Pons (tissue), 1 donor: ENCODE data around the gene CD109.
A peak's percentile ranks its signal among the peaks of the same experiment; 100 is the strongest.
"Not testable (repeated sequence)": the region's sequence is repeated elsewhere in the genome, so short reads cannot be mapped to it uniquely, and the experiment has no call there.

Experiments
- DNase-seq: peaks from one replicate; pipeline ENCODE4 v3.0.0-alpha.2; 2016; ENCODE audit warnings: low spot score

CD109 gene

GRCh38 chr6:73791336-73791735 is 95.3 kb downstream of the CD109 start:
- no peak for DNase-seq

GRCh38 chr6:73792738-73793137 is 96.7 kb downstream of the CD109 start:
- DNase-seq = no peak

- DNase-seq = no peak
These were observed 100.9 kb downstream of the CD109 start for GRCh38 chr6:73796881-73797280.

GRCh38 chr6:73797861-73798260 is 101.9 kb downstream of the CD109 start:
- no peak for DNase-seq

DNA sequence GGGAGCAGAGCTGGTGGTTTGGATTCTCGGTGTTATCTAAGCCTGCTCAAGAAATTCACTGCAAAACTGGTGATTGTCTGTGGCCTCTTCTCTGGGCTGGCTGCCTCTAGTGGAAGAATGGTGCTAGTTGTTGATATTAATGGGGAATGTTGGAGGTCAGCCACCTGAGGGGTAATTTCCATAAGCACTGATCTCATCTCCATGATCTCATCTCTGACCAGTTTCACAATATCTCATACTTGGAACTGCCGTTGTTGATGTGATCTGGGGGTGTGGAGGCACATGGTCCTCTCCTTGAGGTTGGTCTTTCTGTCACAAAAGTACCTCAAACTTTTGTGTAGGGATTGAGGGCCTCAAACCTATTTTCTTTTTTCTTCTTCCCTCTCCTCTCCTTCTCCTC is 102.6 kb downstream of the CD109 start:
- peak; percentile 48 for DNase-seq

- DNase-seq = no peak
These were observed 105.0 kb downstream of the CD109 start for GRCh38 chr6:73800997-73801396.

- no peak for DNase-seq
These were observed 105.8 kb downstream of the CD109 start for GRCh38 chr6:73801652-73802268.

- no peak for DNase-seq
These were observed 106.4 kb downstream of the CD109 start for GRCh38 chr6:73802366-73802765.

- peak; percentile 17 for DNase-seq
These were observed 107.7 kb downstream of the CD109 start for GRCh38 chr6:73803562-73804241.

DNA sequence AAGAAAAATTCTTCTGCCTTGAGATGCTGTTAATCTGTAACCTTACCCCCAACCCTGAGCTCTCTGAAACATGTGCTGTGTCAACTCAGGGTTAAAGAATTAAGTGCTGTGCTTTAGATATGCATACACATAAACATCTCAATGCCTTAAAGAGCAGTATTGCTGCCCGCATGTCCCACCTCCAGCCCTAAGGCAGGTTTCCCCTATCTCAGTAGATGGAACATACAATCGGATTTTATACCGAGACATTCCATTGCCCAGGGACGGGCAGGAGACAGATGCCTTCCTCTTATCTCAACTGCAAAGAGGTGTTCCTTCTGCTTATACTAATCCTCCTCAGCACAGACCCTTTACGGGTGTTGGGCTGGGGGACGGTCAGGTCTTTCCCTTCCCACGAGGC is 109.2 kb downstream of the CD109 start:
- not testable (repeated sequence) for DNase-seq

DNA sequence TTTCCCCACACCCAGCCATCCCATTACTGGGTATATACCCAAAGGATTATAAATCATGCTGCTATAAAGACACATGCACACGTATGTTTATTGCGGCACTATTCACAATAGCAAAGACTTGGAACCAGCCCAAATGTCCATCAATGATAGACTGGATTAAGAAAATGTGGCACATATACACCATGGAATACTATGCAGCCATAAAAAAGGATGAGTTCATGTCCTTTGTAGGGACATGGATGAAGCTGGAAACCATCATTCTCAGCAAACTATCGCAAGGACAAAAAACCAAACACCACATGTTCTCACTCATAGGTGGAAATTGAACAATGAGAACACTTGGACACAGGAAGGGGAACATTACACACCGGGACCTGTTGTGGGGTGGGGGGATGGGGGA is 110.0 kb downstream of the CD109 start:
- not testable (repeated sequence) for DNase-seq

- no peak for DNase-seq
These were observed 115.7 kb downstream of the CD109 start for GRCh38 chr6:73811706-73812105.

GRCh38 chr6:73817253-73817652 is 121.2 kb downstream of the CD109 start:
- no peak for DNase-seq

- peak; percentile 24 for DNase-seq
These were observed 127.2 kb downstream of the CD109 start for GRCh38 chr6:73823046-73823735.

DNA sequence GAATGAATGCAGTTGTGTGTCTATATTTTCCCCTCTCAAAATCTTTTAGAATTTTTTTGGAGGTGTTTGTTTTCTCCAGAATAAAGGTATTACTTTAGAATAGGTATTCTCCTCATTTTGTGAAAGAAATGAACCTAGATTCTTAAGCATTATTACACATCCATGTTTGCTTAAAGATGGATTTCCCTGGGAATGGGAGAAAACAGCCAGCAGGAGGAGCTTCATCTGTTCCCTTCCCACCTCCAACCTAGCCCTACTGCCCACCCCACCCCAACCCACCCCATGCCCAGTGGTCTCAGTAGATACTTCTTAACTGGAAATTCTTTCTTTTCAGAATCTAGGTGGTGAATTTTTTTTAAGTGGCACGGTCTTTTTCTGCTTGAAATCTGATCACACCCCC is 127.8 kb downstream of the CD109 start:
- DNase-seq = no peak

DNA sequence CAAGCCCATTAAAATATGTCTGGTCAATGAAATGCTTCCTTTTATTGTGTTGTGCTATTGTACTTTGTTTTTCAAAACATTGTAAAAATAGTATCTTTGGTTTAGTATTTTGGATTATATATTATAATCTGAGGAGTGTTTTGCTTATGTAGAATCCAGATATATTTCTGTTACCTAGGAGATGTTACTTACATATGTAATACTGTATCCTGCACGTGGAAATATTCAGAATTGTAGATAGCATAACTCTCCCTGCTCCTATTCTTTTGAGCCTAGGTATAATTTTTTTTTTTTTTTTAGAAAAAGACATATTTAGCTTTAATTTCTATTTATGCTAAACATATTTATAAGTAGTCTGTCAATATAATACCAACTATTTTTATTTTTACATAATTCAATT is 130.6 kb downstream of the CD109 start:
- DNase-seq = no peak

DNA sequence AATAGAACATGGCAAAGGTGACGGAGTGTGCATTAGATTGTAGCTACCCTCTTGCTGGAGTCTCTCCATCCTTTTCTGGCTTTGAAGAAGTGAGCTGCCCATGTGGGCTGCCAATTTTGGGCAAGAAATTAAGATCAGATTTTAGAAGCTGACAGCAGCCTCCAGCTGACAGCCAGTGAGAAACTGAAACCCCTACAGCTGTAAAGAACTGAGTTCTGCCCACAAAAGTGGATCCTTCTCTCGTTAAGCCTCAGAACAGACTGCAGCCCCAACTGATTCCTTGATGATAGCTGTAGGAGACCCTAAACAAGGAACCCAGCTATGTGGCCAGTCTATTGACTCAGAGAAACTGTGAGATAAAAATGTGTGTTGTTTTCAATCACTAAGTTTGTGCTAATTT is 134.1 kb downstream of the CD109 start:
- DNase-seq = no peak

DNA sequence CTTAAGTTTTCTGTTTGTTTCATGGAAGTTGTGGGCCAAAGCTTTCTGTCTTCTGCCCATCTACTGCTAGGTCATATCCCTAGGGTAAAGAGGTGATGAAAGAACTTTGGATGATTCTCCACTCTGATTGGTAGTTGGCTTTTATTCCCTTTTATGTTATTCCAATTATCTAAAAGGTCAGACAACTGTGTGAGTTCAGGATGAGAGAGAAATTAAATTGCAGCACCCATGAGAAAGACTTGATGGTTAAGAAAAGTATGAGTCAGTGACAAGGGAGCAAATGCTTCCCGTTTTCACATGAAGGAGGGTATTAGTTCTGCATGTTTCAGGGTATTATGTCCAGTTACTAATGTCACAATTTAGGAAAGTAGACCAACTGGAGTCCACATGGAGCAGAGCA is 136.3 kb downstream of the CD109 start:
- DNase-seq = no peak

DNA sequence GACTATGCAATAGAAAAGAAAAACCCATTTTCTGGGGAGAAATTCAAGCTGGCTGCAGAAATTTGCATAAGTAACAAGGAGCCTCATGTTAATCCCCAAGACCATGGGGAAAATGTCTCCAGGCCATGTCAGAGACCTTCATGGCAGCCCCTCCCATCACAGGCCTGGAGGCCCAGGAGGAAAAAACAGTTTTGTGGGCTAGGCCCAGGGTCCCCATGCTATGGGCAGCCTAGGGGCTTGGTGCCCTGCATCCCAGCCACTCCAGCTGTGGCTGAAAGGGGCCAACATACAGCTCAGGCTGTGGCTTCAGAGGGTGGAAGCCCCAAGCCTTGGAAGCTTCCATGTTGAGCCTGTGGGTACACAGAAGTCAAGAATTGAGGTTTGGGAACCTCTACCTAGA is 148.7 kb downstream of the CD109 start:
- not testable (repeated sequence) for DNase-seq

GRCh38 chr6:73851048-73851447 is 155.0 kb downstream of the CD109 start:
- not testable (repeated sequence) for DNase-seq

DNA sequence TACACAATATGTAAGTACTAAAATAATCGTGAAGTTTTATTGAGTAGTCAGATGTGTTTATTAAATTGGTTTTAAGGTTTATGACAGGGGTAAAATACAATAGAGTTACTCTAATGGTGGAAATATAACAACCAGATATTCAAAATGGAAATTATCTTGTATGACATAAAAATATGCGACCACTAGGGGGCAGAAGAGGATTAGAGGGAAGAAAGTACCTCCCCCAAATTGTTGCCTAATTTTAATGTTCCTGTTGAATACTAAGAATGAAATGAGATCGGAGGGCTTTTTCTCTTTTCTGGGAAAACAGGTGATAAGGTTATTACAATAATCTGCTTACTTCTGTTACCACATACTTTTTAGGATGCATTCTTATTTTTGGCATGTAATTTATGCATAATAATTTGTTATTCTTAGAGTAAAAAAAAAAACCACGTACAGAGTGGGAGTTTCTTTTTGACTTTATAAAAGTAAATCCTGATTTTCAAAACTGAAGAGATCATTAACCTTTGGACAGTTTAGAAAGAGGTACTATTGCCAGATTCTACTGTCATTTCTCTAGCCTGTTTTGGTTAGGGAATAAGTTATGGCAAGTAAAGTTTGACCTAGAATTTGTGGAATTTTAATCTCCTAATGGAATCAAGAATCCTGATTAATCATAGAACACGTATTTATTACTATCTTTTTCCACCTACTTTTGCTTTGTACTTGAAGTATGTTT is 159.2 kb downstream of the CD109 start:
- DNase-seq = peak; percentile 46

- DNase-seq = no peak
These were observed 161.4 kb downstream of the CD109 start for GRCh38 chr6:73857341-73857890.
